HT1080 (cell line): Measurements from ENCODE around the gene N4BP2. TPM values are rescaled to one million over a fixed set of nuclear protein-coding genes. Genes with fewer than 3 reads are reported as not detected.

Source experiments
- DNase-seq: peaks from one replicate; pipeline ENCODE4 v3.0.0-alpha.2; 2015; ENCODE audit warnings: low read depth
- total RNA-seq: library from RNA; depleted of rRNA; stranded (reverse); fragments of >200 nt; shearing (Covaris generic); gene quantifications from 2 replicates; pipeline ENCODE4 v1.2.3, GENCODE V29; 2014

N4BP2 gene
- total RNA-seq, 1 experiment from 2014 or later: 4.5 TPM

DNA sequence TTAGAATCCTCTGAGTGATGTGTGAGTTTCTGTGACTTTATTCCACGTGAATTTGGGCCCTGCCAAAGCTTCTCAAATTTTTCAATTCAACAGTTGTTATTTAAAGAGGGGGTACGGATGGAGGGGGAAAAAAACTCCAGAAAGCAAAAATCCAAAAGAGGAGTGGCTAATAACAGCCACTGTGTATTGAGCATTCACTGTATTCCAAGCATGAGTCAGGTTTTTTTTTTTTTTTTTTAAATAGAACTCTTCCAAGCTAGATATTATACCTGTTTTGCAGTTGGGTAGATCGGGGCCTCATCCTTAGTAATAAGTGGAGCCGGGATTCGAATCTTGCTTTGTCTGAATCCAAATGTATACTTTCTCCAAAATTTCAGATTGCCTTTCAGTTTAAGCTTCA is 133.8 kb downstream of the N4BP2 start:
- DNase-seq: no peak

- no peak for DNase-seq
Measured at GRCh38 chr4:40190880-40191815, 134.5 kb downstream of the N4BP2 start.

GRCh38 chr4:40192114-40193015 is 135.7 kb downstream of the N4BP2 start:
- no peak for DNase-seq

- DNase-seq: no peak
Measured at GRCh38 chr4:40193016-40193571, 136.4 kb downstream of the N4BP2 start.

DNA sequence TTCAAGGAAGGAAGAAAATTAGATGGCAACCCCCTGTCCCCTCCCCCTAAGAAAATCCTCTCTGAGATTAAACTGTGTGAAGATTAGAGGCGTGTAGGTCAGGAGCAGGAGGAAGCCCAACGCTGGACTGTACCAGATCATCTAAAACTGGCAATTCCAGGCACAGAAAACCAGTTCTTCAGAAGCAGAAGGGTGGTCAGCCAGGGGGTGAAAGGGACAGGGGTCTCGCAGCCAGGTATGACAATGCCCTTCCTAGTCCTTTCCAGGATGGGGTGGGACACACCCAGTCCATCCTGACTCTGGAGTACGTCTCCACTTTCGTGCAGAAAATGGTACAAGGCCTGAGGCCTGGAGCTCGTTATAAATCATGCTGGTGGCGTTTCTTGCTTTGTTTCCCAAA is 136.9 kb downstream of the N4BP2 start:
- no peak for DNase-seq

GRCh38 chr4:40194602-40195161 is 138.0 kb downstream of the N4BP2 start:
- no peak for DNase-seq

DNA sequence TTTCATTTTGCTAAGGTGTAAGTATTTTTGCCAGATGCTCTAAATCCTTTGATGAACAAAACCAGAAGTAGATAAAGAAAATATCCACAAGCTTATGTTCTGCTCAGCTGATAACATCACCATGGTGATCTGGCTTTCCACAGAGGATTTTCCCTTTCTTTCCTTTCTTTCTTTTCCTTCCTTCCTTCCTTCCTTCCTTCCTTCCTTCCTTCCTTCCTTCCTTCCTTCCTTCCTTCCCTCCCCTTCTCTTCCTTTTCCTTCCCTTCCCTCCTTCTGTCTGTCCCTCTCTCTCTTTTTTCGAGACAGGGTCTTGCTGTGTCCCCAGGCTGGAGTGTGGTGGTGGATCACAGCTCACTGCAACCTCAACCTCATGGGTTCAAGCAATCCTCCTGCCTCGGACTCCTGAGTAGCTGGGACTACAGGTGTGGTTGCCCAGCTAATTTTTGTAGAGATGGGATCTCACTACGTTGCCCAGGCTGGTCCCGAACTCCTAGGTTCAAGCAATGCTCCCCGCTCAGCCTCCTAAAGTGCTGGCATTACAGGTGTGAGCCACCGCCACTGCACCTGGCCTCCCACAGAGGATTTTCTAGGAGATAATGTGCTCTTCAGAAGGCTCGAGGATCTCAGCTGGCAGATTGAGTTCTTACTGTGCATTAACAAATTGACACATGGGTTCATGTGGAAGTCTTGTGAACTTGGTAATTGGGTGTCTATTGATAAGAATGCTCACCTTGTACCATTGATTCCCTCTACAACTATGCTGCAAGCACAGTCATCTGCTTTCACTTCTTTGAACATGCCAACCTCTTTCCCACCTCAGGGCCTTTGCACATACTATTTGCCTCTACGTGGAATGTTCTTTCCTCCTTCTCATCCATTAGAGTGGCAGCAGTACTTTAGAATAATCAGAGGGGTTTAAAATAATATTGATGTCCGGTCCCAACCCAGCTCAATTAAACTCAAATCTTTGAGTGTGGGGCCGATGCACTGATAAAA is 138.8 kb downstream of the N4BP2 start:
- DNase-seq: no peak

GRCh38 chr4:40196272-40196671 is 139.6 kb downstream of the N4BP2 start:
- DNase-seq: no peak

GRCh38 chr4:40196724-40197281 is 140.2 kb downstream of the N4BP2 start, which contains the start of gene RHOH:
Gene RHOH (plus strand): TSS chr4:40197031. CDS start chr4:40243387, 46,356 bp downstream.
- DNase-seq: no peak

- DNase-seq: no peak
Measured at GRCh38 chr4:40197879-40198689, 141.4 kb downstream of the N4BP2 start.

DNA sequence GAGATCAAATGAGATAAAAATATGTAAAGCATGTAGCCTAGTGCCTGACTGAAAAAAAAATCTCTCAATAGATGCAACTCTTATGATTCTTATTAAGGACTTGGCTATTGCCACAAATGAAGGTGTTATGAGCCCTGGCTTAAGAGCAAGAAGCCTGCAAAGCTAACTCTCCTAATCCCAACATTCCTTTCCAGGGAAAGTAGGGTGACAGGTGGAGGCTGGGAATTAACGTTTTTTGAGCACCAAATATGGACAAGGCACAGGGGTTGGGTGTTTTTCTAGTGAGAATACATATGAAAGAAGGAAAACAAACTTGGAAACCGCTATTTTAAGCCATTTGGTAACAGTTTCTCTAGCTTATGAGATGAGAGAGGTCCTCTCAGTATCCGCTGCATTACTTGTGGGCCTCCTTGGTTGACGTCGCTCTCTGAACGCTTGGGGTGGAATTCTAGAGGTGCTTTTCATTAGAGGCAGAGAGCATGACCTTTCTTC is 142.6 kb downstream of the N4BP2 start:
- DNase-seq: no peak

GRCh38 chr4:40199999-40200874 is 143.6 kb downstream of the N4BP2 start:
- peak; percentile 64 for DNase-seq

- DNase-seq: no peak
Measured at GRCh38 chr4:40200875-40201801, 144.5 kb downstream of the N4BP2 start.

DNA sequence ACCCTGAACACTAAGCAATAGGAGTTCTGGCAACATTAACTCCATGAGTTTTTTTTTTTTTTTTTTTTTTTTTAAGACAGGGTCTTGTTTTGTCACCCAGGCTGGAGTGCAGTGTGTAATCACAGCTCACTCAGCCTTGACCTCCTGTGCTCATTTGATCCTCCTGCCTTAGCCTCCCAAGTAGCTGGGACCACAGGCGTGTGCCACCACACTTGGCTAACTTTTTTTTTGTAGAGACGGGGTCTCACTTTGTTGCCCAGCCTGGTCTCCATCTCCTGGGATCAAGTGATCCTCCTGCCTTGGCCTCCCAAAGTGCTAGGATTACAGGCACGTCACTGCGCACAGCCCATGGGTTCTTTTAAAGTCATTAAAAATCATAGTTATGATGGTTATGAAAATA is 145.2 kb downstream of the N4BP2 start:
- DNase-seq: no peak

- DNase-seq: no peak
Measured at GRCh38 chr4:40202474-40202873, 145.8 kb downstream of the N4BP2 start.

- DNase-seq: no peak
Measured at GRCh38 chr4:40204507-40205258, 148.0 kb downstream of the N4BP2 start.
